Neural progenitor cell (in vitro differentiated cells): Measurements from ENCODE around the gene MTCP1. TPM values are rescaled to one million over a fixed set of nuclear protein-coding genes. Genes with fewer than 3 reads are reported as not detected.
A peak's percentile ranks its signal among the peaks of the same experiment; 100 is the strongest.

Experiments used
- DNase-seq: peaks from one replicate; pipeline ENCODE4 v3.0.0-alpha.2; 2016; ENCODE audit warnings: low spot score
- H2AFZ ChIP-seq: fragments of 200-600 bp; sonication (generic); replicated peaks from 2 replicates; pipeline ENCODE4 v1.6.1; 2016; ENCODE audit warnings: antibody characterized with exemption
- H3F3A ChIP-seq: fragments of 200-600 bp; sonication (generic); 2 replicates; pipeline ENCODE4 v1.6.1; 2016; ENCODE audit warnings: antibody characterized with exemption, low read depth
- H3K27ac ChIP-seq: fragments of 200-600 bp; sonication (generic); 2 replicates; pipeline ENCODE4 v1.5.1; 2016; ENCODE audit warnings: mild to moderate bottlenecking
- H3K27me3 ChIP-seq: fragments of 200-600 bp; sonication (generic); 2 replicates; pipeline ENCODE4 v1.6.1; 2016; ENCODE audit warnings: mild to moderate bottlenecking, moderate library complexity
- H3K36me3 ChIP-seq: fragments of 200-600 bp; sonication (generic); 2 replicates; pipeline ENCODE4 v1.5.1; 2016
- H3K4me1 ChIP-seq: fragments of 200-600 bp; sonication (generic); 2 replicates; pipeline ENCODE4 v1.6.1; 2016; ENCODE audit warnings: mixed run types
- H3K4me2 ChIP-seq: fragments of 200-600 bp; sonication (generic); 2 replicates; pipeline ENCODE4 v1.6.1; 2016
- H3K4me3 ChIP-seq: fragments of 200-600 bp; sonication (generic); 2 replicates; pipeline ENCODE4 v1.5.1; 2016
- H3K79me2 ChIP-seq: fragments of 200-600 bp; sonication (generic); 2 replicates; pipeline ENCODE4 v1.6.1; 2016; ENCODE audit warnings: low read depth
- H3K9ac ChIP-seq: fragments of 200-600 bp; sonication (generic); 2 replicates; pipeline ENCODE4 v1.6.1; 2016
- H3K9me3 ChIP-seq: fragments of 200-600 bp; sonication (generic); 2 replicates; pipeline ENCODE4 v1.5.1; 2016; ENCODE audit warnings: low read depth
- H4K20me1 ChIP-seq: fragments of 200-600 bp; sonication (generic); 2 replicates; pipeline ENCODE4 v1.6.1; 2016; ENCODE audit warnings: low read depth
- H3K27ac Mint-ChIP-seq: 3 replicates; pipeline ENCODE4 v1.8.0; 2021; ENCODE audit warnings: mixed read lengths
- H3K27me3 Mint-ChIP-seq: 2 replicates; pipeline ENCODE4 v1.8.0; 2022; ENCODE audit warnings: low read depth, mild to moderate bottlenecking, inconsistent platforms, moderate library complexity, mixed read lengths; ENCODE audit not compliant: insufficient read depth
- H3K36me3 Mint-ChIP-seq: 3 replicates; pipeline ENCODE4 v1.8.0; 2021; ENCODE audit warnings: mixed read lengths
- H3K4me1 Mint-ChIP-seq: 3 replicates; pipeline ENCODE4 v1.8.0; 2021; ENCODE audit warnings: mixed read lengths
- H3K4me3 Mint-ChIP-seq: 3 replicates; pipeline ENCODE4 v1.8.0; 2021; ENCODE audit warnings: mild to moderate bottlenecking, moderate library complexity, mixed read lengths
- H3K9me3 Mint-ChIP-seq: 3 replicates; pipeline ENCODE4 v1.8.0; 2020; ENCODE audit warnings: mixed read lengths
- CTCF ChIP-seq: fragments of 200-600 bp; sonication (generic); IDR thresholded peaks from 2 replicates; pipeline ENCODE4 v1.5.1; 2017; ENCODE audit warnings: antibody characterized with exemption, mild to moderate bottlenecking
- EZH2 ChIP-seq: fragments of 200-600 bp; sonication (generic); IDR thresholded peaks from 2 replicates; pipeline ENCODE4 v1.6.1; 2017; ENCODE audit warnings: antibody characterized with exemption, mild to moderate bottlenecking, moderate library complexity
- EZH2phosphoT487 ChIP-seq: fragments of 200-600 bp; sonication (generic); IDR thresholded peaks from 2 replicates; pipeline ENCODE4 v1.6.1; 2017; ENCODE audit warnings: antibody characterized with exemption
- total RNA-seq: library from RNA; depleted of rRNA; stranded (reverse); fragments of >200 nt; gene quantifications from 2 replicates; pipeline ENCODE4 v1.2.3, GENCODE V29; 2015; ENCODE audit warnings: low replicate concordance

The MTCP1 gene
- total RNA-seq, 1 donor from 2014 or later = 1.2 TPM

GRCh38 chrX:155112171-155112570 lies 41.2 kb upstream of the MTCP1 start:
- H3K9me3 Mint-ChIP-seq = peaks cover 13% of the 10 kb centered on the region
- H3K9me3 ChIP-seq = peaks cover 3% of the 10 kb centered on the region
- H3K36me3 Mint-ChIP-seq = peaks cover 9% of the 10 kb centered on the region
- H3K27me3 ChIP-seq = no peaks in the 10 kb centered on the region
- H3K27ac Mint-ChIP-seq = no peak overlapping the region
- no peaks in the 10 kb centered on the region for H4K20me1 ChIP-seq
- H3K27me3 Mint-ChIP-seq = peaks cover 2% of the 10 kb centered on the region
- no peaks in the 10 kb centered on the region for H3F3A ChIP-seq
- H3K36me3 ChIP-seq = peaks cover 4% of the 10 kb centered on the region
- no peak overlapping the region for H3K9ac ChIP-seq
- H3K79me2 ChIP-seq = no peaks in the 10 kb centered on the region
- TF ChIP-seq EZH2 = no peak
- no peak for TF ChIP-seq CTCF
- TF ChIP-seq EZH2phosphoT487 = no peak
- no peak overlapping the region for H3K4me3 Mint-ChIP-seq
- no peaks in the 10 kb centered on the region for H3K4me1 Mint-ChIP-seq
- no peak overlapping the region for H3K27ac ChIP-seq
- H3K4me3 ChIP-seq = no peak overlapping the region
- no peak overlapping the region for H2AFZ ChIP-seq
- no peak for DNase-seq
- H3K4me2 ChIP-seq = no peak overlapping the region
- no peaks in the 10 kb centered on the region for H3K4me1 ChIP-seq

- Histone ChIP-seq H4K20me1 (no peaks in the 10 kb centered on the region), H3K4me2 (no peak overlapping the region), H3K9me3 (peaks cover 12% of the 10 kb centered on the region), H2AFZ (no peak overlapping the region), H3K79me2 (no peaks in the 10 kb centered on the region), H3K4me1 (no peaks in the 10 kb centered on the region), H3F3A (no peaks in the 10 kb centered on the region), H3K27me3 (no peaks in the 10 kb centered on the region), H3K36me3 (peaks cover 4% of the 10 kb centered on the region), H3K27ac (no peak overlapping the region), H3K9ac (no peak overlapping the region), H3K4me3 (no peak overlapping the region)
- Mint-ChIP-seq H3K27me3 (peaks cover 2% of the 10 kb centered on the region), H3K36me3 (peaks cover 8% of the 10 kb centered on the region), H3K4me3 (no peak overlapping the region), H3K4me1 (no peaks in the 10 kb centered on the region), H3K27ac (no peak overlapping the region), H3K9me3 (peaks cover 10% of the 10 kb centered on the region)
- no peak for TF ChIP-seq EZH2
- TF ChIP-seq EZH2phosphoT487 = no peak
- no peak for TF ChIP-seq CTCF
- DNase-seq = no peak
Measured at GRCh38 chrX:155108427-155108826, 37.5 kb upstream of the MTCP1 start.

- Mint-ChIP-seq H3K9me3 (no peaks in the 10 kb centered on the region), H3K4me3 (no peak overlapping the region), H3K27ac (no peak overlapping the region), H3K36me3 (no peaks in the 10 kb centered on the region), H3K27me3 (peaks cover 2% of the 10 kb centered on the region), H3K4me1 (no peaks in the 10 kb centered on the region)
- no peak for TF ChIP-seq EZH2
- Histone ChIP-seq H3K4me2 (no peak overlapping the region), H4K20me1 (no peaks in the 10 kb centered on the region), H3F3A (no peaks in the 10 kb centered on the region), H3K36me3 (peaks cover 7% of the 10 kb centered on the region), H3K4me1 (no peaks in the 10 kb centered on the region), H3K27ac (no peak overlapping the region), H3K27me3 (no peaks in the 10 kb centered on the region), H3K9ac (no peak overlapping the region), H3K4me3 (no peak overlapping the region), H3K9me3 (peaks cover 9% of the 10 kb centered on the region), H3K79me2 (no peaks in the 10 kb centered on the region), H2AFZ (no peak overlapping the region)
- no peak for DNase-seq
Measured at GRCh38 chrX:155105919-155106318, 35.0 kb upstream of the MTCP1 start.

GRCh38 chrX:155094468-155095061 lies 23.6 kb upstream of the MTCP1 start:
- TF ChIP-seq EZH2phosphoT487 = no peak
- peak; percentile 71 for TF ChIP-seq CTCF
- TF ChIP-seq EZH2 = no peak
- Mint-ChIP-seq H3K4me3 (no peak overlapping the region), H3K36me3 (peaks cover 2% of the 10 kb centered on the region), H3K27me3 (no peaks in the 10 kb centered on the region), H3K9me3 (no peaks in the 10 kb centered on the region), H3K4me1 (no peaks in the 10 kb centered on the region), H3K27ac (no peak overlapping the region)
- H4K20me1 ChIP-seq = no peaks in the 10 kb centered on the region
- no peak overlapping the region for H3K4me3 ChIP-seq
- no peak overlapping the region for H2AFZ ChIP-seq
- DNase-seq = peak; percentile 45
- no peaks in the 10 kb centered on the region for H3K4me1 ChIP-seq
- H3K9ac ChIP-seq = no peak overlapping the region
- H3K36me3 ChIP-seq = peaks cover 19% of the 10 kb centered on the region
- no peaks in the 10 kb centered on the region for H3K27me3 ChIP-seq
- no peaks in the 10 kb centered on the region for H3K9me3 ChIP-seq
- H3K4me2 ChIP-seq = no peak overlapping the region
- no peaks in the 10 kb centered on the region for H3K79me2 ChIP-seq
- H3K27ac ChIP-seq = no peak overlapping the region
- H3F3A ChIP-seq = no peaks in the 10 kb centered on the region
